Measurements from ENCODE around the gene MLLT3. TPM values are rescaled to one million over a fixed set of nuclear protein-coding genes. Genes with fewer than 3 reads are reported as not detected.

Gene MLLT3
- total RNA-seq, 2 experiments from 2014 or later = 70.2 to 74.7 TPM

DNA sequence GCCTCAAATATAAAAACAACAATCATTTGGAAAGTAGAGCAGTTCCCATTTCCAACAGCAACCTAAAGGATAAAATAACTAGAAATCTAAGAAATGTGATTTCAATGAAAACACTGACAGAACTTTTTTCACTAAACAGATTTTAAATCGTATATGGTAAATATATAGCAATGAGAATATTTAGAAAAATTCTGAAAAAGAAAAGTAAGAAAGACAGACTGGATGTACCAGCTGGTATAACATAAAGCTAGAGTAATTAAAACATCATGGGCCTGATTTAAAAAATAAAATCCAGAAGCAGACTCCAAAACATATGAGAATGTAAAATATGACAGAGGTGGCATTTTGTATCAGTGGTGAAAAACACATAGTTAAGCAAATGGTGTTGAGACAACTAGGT, 308.9 kb downstream of the MLLT3 start:
- H3K4me3 Mint-ChIP-seq = no peak overlapping the region
- H3K27ac Mint-ChIP-seq = no peak overlapping the region
- peaks cover 23% of the 10 kb centered on the region for H3K36me3 Mint-ChIP-seq (ENCODE audit: low read depth)
- H3K4me1 Mint-ChIP-seq = peaks cover 47% of the 10 kb centered on the region
- POLR2A ChIA-PET = interaction anchor here (0.6 kb wide), 1 partner anchor 367 kb away, joined by 3 read pairs; no protein-coding TSS in a partner anchor
- CTCF ChIA-PET = no interaction called here
- H3K27me3 Mint-ChIP-seq = no peaks in the 10 kb centered on the region
- H3K9me3 Mint-ChIP-seq = peaks cover 7% of the 10 kb centered on the region
- no peak for DNase-seq

DNA sequence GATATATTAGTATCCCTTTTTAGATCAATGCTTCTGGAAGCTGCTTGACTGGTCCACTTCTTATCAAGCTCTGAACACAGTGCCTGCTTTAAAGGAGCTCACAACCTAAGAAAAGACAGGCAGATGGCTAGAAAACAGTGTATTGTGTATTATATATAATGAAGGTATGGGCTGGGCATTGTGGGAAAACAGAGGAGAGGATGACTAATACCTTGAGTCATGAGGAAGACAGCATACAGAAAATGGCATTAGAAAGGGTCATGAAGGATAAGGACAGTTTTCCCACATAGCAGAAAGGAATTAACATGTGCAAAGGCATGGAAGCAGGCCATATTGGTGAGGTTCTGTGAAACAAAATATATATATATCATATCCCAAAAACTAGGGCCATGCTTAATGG, 309.6 kb downstream of the MLLT3 start:
- ChIA-PET POLR2A (no interaction called here), CTCF (interaction anchor here (1.4 kb wide), 1 partner anchor 11 kb away, joined by 4 read pairs; no protein-coding TSS in a partner anchor)
- Mint-ChIP-seq H3K4me1 (peaks cover 40% of the 10 kb centered on the region), H3K4me3 (no peak overlapping the region), H3K27ac (peak overlapping the region; percentile 1), H3K27me3 (no peaks in the 10 kb centered on the region), H3K9me3 (peaks cover 7% of the 10 kb centered on the region), H3K36me3 (ENCODE audit: low read depth) (peaks cover 20% of the 10 kb centered on the region)
- no peak for DNase-seq

DNA sequence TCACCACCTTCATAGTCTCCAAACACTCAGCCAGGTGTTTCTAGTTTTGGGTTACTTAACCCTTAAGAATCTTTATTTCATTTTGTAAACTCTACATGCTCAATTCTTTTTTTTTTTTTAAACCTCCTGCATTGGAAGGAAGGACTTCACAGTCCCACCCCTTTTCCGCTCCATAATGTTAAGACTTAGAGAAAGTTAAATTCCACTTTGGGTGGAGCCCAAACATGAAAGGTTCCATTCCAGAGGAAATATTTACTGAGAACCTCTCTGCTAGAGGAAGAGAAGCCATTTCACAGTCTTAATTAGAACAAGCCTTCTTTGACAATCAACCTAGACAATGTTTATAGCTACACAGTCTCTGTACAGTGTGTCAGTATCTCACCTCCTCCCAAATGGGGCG, 312.3 kb downstream of the MLLT3 start:
- Mint-ChIP-seq H3K27ac (no peak overlapping the region), H3K4me1 (peaks cover 19% of the 10 kb centered on the region), H3K27me3 (no peaks in the 10 kb centered on the region), H3K4me3 (no peak overlapping the region), H3K9me3 (peaks cover 7% of the 10 kb centered on the region), H3K36me3 (ENCODE audit: low read depth) (peaks cover 12% of the 10 kb centered on the region)
- ChIA-PET CTCF (no interaction called here), POLR2A (no interaction called here)
- DNase-seq = no peak

DNA sequence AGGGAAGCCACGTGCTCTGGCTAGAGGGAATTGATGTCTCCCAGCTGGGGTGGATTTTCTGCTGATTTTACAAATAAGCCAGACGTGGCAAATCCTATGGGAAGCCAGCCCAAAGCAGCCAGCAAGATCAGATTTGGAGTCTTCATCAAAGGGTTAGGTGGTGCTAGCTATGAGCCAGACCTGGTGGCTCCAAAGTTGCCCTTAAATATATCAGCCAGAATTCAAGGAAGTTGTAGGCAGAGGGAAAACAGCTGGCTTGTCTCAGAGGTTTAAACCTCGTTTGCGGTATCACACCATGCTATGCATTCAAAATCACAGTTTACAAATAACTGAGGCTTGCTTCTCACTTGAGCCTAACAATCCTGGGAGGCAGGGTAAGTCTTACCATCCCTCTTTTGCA, 313.2 kb downstream of the MLLT3 start:
- H3K27me3 Mint-ChIP-seq = no peaks in the 10 kb centered on the region
- ChIA-PET CTCF (interaction anchor here (1.1 kb wide), 1 partner anchor 11 kb away, joined by 3 read pairs; no protein-coding TSS in a partner anchor), POLR2A (no interaction called here)
- H3K4me3 Mint-ChIP-seq = no peak overlapping the region
- DNase-seq = no peak
- no peak overlapping the region for H3K27ac Mint-ChIP-seq
- H3K9me3 Mint-ChIP-seq = peaks cover 7% of the 10 kb centered on the region
- peaks cover 12% of the 10 kb centered on the region for H3K4me1 Mint-ChIP-seq
- peaks cover 12% of the 10 kb centered on the region for H3K36me3 Mint-ChIP-seq (ENCODE audit: low read depth)

DNA sequence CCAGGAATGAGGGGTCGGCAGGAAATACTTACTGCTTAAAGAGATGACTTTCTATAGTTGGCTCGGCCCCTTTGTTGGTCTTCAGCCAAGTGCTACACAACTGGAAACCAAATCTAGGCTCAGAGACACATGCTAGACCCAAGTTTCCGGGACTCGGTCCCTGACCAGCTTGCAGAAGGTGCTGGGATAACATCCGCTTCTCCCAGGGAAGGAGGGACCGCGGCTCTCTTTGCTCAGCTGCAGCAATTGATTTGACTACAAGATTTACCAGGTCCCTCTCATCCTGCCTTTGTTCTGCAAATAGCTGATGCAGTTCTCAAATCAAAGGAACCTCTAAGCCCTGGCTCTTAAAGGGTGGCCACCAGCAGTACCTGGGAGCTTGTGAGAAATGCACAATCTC, 314.7 kb downstream of the MLLT3 start:
- CTCF ChIA-PET = no interaction called here
- DNase-seq = no peak
- no peak overlapping the region for H3K27ac Mint-ChIP-seq
- peaks cover 7% of the 10 kb centered on the region for H3K36me3 Mint-ChIP-seq (ENCODE audit: low read depth)
- POLR2A ChIA-PET = no interaction called here
- H3K27me3 Mint-ChIP-seq = no peaks in the 10 kb centered on the region
- no peak overlapping the region for H3K4me3 Mint-ChIP-seq
- peaks cover 8% of the 10 kb centered on the region for H3K9me3 Mint-ChIP-seq
- peaks cover 4% of the 10 kb centered on the region for H3K4me1 Mint-ChIP-seq

DNA sequence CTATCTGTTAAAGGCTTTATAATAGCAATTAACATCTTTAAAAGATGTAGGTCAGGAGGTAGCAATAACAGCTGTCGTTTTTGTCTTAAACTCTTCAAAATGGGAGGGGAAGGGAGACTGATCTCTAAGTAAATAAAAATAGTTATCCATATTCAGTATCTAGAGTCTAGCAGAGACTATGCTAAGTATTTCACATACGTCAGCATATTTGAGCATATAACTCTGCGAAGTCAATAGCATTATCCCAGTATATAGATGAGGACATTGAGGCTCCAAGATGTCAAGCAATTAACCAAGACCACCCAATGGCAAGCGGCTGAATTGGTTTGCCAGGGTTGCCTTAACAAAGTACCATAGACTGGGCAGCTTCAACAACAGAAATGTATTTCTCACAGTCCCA, 316.8 kb downstream of the MLLT3 start:
- H3K4me1 Mint-ChIP-seq = peaks cover 6% of the 10 kb centered on the region
- POLR2A ChIA-PET = no interaction called here
- DNase-seq = no peak
- H3K9me3 Mint-ChIP-seq = peaks cover 9% of the 10 kb centered on the region
- H3K27me3 Mint-ChIP-seq = no peaks in the 10 kb centered on the region
- H3K27ac Mint-ChIP-seq = no peak overlapping the region
- peaks cover 3% of the 10 kb centered on the region for H3K36me3 Mint-ChIP-seq (ENCODE audit: low read depth)
- CTCF ChIA-PET = interaction anchor here (1.3 kb wide), 1 partner anchor 17 kb away, joined by 4 read pairs; no protein-coding TSS in a partner anchor
- no peak overlapping the region for H3K4me3 Mint-ChIP-seq

DNA sequence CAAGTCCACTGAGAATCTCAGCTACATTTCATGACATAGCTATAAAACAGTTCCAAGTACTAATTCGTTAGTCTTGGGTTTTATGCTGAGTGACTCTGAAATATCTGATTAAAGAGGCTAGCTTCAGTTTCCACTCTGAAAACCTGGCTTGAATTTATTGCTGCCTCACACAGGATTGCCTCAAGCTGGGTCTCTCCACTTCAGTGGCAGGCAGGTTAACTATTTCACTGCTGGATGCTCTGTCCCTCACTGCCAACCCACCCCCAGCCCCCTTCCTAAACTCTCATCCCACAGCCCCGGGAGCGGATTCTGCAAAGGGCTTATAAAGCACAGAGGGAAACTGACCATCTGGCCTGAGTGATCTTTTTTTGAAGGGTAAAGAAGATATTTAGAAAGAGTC, 318.3 kb downstream of the MLLT3 start:
- CTCF ChIA-PET = no interaction called here

DNA sequence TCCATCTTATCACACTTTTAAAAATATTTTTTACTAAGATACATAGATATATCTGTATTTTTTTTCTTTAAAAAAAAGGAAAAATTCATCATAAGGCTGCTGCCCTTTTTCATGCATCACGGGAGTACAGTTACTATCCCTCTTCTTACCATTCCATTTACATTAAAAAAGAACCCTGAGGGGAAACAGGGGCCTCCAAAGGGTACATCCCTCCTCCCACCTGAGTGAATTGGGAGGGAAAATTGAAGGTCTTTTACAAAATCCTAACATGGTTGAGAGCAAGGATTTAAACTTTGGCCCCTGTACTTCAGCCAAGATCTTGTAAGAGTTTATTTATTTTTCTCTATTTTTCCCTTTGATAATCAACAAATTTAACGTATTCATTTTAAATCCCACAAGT, 319.2 kb downstream of the MLLT3 start:
- H3K9me3 Mint-ChIP-seq = peaks cover 9% of the 10 kb centered on the region
- no peaks in the 10 kb centered on the region for H3K36me3 Mint-ChIP-seq (ENCODE audit: low read depth)
- no peak for DNase-seq
- POLR2A ChIA-PET = no interaction called here
- peaks cover 12% of the 10 kb centered on the region for H3K4me1 Mint-ChIP-seq
- H3K4me3 Mint-ChIP-seq = no peak overlapping the region
- no peak overlapping the region for H3K27ac Mint-ChIP-seq
- H3K27me3 Mint-ChIP-seq = peaks cover 3% of the 10 kb centered on the region
- CTCF ChIA-PET = no interaction called here

More for the DNA sequence above, 318.3 kb downstream of the MLLT3 start:
- Mint-ChIP-seq H3K27ac (no peak overlapping the region), H3K36me3 (ENCODE audit: low read depth) (peaks cover 3% of the 10 kb centered on the region), H3K4me3 (no peak overlapping the region), H3K9me3 (peaks cover 5% of the 10 kb centered on the region), H3K4me1 (peaks cover 12% of the 10 kb centered on the region), H3K27me3 (no peaks in the 10 kb centered on the region)
- no peak for DNase-seq
- POLR2A ChIA-PET = no interaction called here

DNA sequence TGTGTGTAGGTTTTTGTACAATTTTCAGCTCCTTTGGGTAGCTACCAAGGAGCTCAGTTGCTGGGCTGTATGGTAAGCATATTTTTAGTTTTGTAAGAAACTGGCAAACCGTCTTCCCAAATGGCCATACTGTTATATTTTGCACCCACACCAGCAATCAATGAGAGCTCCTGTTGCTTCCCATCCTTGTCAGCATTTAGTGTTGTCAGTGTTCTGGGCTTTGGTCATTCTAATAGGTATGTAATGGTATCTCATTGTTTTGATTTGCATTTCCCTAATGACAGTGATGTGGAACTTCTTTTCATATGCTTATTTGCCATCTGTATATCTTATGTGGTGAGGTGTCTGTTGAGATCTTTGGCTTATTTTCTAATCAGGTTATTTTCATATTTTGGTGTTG, 320.1 kb downstream of the MLLT3 start:
- ChIA-PET POLR2A (no interaction called here), CTCF (interaction anchor here (1.0 kb wide), 1 partner anchor 10 kb away, joined by 4 read pairs; no protein-coding TSS in a partner anchor)
- Mint-ChIP-seq H3K4me3 (no peak overlapping the region), H3K27ac (no peak overlapping the region), H3K9me3 (peaks cover 9% of the 10 kb centered on the region), H3K4me1 (peaks cover 12% of the 10 kb centered on the region), H3K36me3 (ENCODE audit: low read depth) (no peaks in the 10 kb centered on the region), H3K27me3 (peaks cover 3% of the 10 kb centered on the region)
- DNase-seq = no peak

DNA sequence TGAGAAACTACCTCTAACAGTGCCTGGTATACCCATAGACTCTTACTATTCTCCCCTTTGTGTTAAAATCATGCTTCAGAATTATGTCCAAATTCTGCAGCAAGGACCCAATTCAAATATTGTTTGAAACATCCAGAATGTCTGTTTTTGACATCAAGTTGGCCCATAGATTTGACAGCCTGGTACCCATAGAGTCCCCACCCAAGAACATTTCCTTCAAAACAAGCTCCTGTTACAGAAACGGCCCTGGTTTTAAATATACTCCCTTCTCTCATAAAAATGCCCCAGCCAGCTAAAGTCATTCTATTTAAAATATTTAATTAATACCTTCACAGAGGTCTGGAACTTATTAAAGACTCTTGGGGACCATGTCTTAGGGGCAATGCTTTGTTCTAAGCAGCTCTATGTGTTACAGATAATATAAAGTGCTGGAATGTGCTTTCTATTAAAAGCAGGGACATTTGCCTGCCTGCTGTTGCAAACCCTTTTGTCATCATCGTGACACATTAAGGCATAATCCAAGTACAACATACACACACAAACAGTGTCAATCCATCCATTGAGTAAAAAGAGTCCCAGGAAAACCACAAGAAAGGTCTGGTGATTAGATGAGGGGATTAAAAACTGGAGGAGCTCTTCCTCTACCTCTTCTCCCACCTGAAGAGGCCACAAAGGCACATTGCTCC, 321.7 kb downstream of the MLLT3 start:
- H3K4me1 Mint-ChIP-seq = peaks cover 12% of the 10 kb centered on the region

DNA sequence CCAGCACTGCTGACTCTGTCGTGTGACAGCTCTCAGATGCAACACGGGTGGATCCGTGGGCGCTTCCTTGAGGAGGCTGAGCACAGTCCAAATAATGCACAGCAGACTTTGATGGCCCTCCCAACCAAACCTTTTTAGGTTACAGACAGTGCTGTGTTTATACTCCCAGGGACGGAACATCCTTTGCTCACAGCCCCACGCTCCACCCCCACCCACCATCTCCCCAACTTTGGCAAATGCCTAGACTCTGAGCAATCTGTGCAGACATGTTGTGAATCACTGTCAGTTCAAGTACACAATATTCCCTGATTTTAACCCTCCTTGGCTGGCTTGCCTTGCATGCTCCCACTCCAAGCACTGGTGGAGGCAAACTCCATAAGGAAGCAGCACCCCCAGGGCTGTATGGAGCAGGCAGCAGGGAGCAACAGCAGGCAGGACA, 324.6 kb downstream of the MLLT3 start:
- H3K27ac Mint-ChIP-seq = no peak overlapping the region
- ChIA-PET CTCF (interaction anchor here (1.2 to 1.5 kb wide), 2 partner anchors 8 to 22 kb away, joined by 4 read pairs; no protein-coding TSS in a partner anchor), POLR2A (no interaction called here)
- no peak overlapping the region for H3K4me3 Mint-ChIP-seq
- H3K9me3 Mint-ChIP-seq = peaks cover 16% of the 10 kb centered on the region
- peaks cover 3% of the 10 kb centered on the region for H3K27me3 Mint-ChIP-seq
- peaks cover 5% of the 10 kb centered on the region for H3K36me3 Mint-ChIP-seq (ENCODE audit: low read depth)
- peaks cover 14% of the 10 kb centered on the region for H3K4me1 Mint-ChIP-seq
- DNase-seq = no peak

More for the DNA sequence above, 321.7 kb downstream of the MLLT3 start:
- Mint-ChIP-seq H3K9me3 (peaks cover 9% of the 10 kb centered on the region), H3K27me3 (peaks cover 3% of the 10 kb centered on the region), H3K36me3 (ENCODE audit: low read depth) (no peaks in the 10 kb centered on the region), H3K27ac (peak overlapping the region; percentile 33), H3K4me3 (no peak overlapping the region)
- DNase-seq = no peak
- POLR2A ChIA-PET = no interaction called here
- CTCF ChIA-PET = interaction anchor here (0.6 to 1.7 kb wide), 4 partner anchors 22 to 972 kb away, joined by 3 to 5 read pairs (median 4); no protein-coding TSS in a partner anchor

DNA sequence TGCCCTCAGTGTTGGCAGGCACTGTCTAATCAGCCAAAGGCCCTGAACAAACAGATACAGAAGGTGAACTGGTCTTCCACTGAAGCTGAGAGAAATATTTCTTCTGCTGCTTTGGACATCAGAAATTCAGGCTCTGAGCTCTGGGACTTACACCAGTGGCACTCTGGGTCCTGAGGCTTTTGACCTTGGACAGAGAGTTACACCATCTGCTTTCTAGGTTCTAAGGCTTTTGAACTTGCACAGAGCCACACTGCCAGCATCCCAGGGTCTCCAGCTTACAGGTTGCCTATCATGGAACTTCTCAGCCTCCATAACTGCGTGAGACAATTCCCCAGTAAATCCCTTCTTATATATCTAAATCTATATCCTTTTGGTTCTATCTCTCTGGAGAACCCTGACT, 326.7 kb downstream of the MLLT3 start:
- H3K9me3 Mint-ChIP-seq = peaks cover 26% of the 10 kb centered on the region

DNA sequence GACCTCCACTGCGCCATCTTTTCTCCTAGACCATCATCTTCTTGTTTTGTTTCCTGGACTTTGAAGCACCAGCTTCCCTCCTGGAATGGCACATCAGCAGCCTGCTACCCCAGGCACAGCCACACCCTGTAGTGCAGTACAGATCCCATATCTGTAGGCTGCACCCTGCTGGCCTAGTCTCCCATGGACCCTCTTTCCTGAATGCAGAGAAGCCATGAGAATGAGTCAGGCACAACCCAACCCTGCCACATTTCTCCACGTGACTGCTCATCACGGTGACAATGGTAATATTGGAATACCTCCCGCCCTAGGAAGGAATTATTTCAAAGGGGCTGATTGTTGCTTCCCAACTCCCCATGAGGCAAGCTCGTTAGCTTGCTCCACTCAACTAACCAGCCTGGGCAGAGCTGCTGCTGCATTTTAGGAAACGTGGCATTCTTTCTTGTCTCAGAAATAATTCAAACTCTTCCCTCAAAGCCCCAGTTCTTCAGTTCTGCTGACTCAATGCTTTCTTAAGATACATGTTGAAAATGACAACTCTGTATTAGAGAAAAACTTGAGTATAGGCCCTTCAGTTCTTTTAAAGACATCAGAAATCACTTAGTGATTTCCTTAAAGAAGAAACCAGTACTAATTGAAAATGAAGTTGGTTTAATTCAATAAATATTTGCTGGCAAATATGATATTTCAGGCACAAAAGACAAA, 328.1 kb downstream of the MLLT3 start:
- no peak for DNase-seq
- Mint-ChIP-seq H3K27me3 (peaks cover 3% of the 10 kb centered on the region), H3K36me3 (ENCODE audit: low read depth) (peaks cover 10% of the 10 kb centered on the region), H3K4me1 (peaks cover 2% of the 10 kb centered on the region), H3K27ac (no peak overlapping the region), H3K4me3 (no peak overlapping the region), H3K9me3 (peaks cover 28% of the 10 kb centered on the region)
- CTCF ChIA-PET = no interaction called here
- POLR2A ChIA-PET = no interaction called here

More for the DNA sequence above, 326.7 kb downstream of the MLLT3 start:
- H3K4me1 Mint-ChIP-seq = peaks cover 9% of the 10 kb centered on the region
- DNase-seq = no peak
- peaks cover 3% of the 10 kb centered on the region for H3K27me3 Mint-ChIP-seq
- H3K4me3 Mint-ChIP-seq = no peak overlapping the region
- H3K27ac Mint-ChIP-seq = no peak overlapping the region
- ChIA-PET CTCF (no interaction called here), POLR2A (no interaction called here)
- peaks cover 7% of the 10 kb centered on the region for H3K36me3 Mint-ChIP-seq (ENCODE audit: low read depth)

Data from activated CD4-positive, alpha-beta T cell treated with anti-CD3 and anti-CD28 coated beads, Interleukin-2, amount 10 ng/mL, durations not matched to agents 7 days and 5 days (primary cell).